Ecto neural progenitor cell (in vitro differentiated cells): ENCODE data around the gene PRRG1.
"Not testable (repeated sequence)": the region's sequence is repeated elsewhere in the genome, so short reads cannot be mapped to it uniquely, and the experiment has no call there.

Source experiments
- DNase-seq: peaks from one replicate; pipeline ENCODE4 v3.0.0-alpha.2; 2018; ENCODE audit warnings: low spot score

The PRRG1 gene

GRCh38 chrX:37378830-37379229 is 29.7 kb downstream of the PRRG1 start:
- no peak for DNase-seq

DNA sequence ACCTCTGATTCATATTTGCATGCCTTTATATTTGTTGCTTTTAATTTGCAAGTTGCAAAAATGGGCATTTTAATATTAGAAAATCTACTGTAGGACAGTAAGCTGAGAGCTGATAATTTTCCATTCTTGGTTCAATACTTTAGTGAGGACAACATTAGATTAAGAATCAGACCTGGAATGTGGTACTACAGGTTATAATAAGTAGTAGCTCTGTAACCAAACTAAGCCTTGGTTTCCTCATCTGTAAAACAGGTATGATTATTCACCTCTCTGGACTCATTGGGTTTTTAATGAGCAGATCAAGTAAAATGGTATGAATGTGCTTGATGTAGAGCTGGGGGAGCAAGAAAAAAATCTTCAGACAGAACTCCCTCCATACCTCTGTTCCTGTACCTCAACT is 31.1 kb downstream of the PRRG1 start:
- no peak for DNase-seq

DNA sequence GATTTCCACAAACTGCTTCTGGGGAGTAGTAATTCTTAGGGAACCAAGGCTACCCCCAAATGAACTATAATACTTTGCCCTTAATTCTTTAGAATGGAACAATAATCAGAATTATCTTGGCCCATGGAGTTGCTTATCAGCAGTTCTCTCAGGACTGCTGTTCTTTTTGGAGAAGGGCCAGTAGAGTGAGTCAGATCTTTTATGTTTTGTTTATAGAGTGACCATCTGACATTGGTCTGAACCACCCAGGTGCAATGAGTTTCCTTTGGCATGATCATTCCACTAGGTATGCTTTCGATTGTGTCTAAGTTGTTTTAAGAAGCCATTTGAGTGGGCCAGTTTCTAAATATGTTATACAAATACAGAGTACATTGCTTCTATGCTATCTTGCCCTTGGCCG is 31.8 kb downstream of the PRRG1 start:
- no peak for DNase-seq

- DNase-seq = no peak
Measured at GRCh38 chrX:37383313-37383712, 34.1 kb downstream of the PRRG1 start.

DNA sequence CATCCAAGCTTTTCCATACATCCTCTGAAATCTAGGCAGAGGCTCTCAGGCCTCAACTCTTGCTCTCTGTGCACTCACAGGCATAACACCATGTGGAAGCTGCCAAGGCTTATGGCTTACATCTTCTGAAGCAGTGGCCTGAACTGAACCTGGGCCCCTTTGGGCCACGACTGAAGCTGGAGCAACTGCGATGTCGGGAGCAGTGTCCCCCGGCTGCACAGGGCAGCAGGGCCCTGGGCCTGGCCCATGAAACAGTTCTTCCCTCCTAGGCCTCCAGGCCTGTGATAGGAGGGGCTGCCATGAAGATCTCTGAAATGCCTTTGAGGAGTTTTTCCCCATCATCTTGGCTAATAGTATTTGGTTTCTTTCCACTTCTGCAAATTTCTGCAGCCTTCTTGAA is 39.2 kb downstream of the PRRG1 start:
- no peak for DNase-seq

DNA sequence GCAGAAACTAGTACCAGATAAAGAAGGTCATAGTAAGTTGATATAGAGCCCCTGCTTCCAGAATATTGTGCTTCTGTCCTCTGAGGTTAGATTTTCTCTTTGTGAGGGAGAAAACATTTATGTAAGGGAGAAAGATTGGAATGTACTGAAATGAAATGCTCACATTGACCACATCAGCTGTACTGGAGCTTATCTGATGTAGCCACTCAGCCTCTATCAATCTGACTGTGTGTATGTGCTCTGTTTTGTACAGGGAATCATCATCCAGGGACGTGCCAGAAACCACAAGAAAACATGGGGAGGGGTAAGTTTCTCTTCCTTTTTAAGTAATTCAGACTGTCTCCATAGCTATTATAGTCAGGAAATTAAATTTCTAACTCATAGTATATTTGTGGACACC is 56.8 kb downstream of the PRRG1 start:
- DNase-seq = no peak

DNA sequence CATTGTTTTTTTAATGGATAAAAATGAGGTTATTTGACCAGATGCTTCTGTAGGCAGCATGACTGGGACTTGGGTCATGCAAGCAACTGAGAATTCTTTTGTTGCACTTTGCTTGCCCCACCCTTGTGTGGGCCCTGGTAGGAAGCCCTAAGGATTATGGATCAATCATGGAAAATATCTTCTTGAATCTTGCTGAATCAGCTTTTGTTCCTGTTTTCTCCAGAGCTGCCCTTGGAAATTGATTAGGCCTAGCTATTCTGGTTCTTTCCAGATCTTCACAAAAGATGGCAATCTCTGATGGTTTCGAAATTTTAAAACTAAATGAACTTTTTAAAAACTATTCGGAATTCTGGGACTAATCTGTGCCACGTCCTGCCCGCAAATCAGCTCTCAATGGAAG is 58.6 kb downstream of the PRRG1 start:
- no peak for DNase-seq

DNA sequence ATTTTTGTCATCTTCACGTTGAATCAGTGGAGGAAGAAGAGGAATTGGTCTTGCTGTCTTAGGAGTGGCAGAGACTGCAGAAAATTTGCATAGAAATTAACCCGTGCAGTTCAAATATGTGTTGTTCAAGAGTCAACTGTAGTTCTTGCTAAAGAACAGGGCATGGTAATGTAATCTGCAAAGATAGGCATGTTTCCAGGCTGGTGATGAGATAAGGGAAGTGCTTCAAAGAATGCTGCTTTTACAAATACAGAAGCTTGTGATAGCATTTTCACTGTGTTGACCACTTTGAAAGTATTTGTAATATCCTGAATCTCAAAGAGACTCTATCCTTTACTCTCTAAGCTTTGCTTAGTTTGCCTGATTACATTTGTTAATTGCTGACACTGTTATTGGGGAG is 60.1 kb downstream of the PRRG1 start:
- DNase-seq = no peak

GRCh38 chrX:37420185-37420584 is 71.0 kb downstream of the PRRG1 start:
- DNase-seq = no peak

DNA sequence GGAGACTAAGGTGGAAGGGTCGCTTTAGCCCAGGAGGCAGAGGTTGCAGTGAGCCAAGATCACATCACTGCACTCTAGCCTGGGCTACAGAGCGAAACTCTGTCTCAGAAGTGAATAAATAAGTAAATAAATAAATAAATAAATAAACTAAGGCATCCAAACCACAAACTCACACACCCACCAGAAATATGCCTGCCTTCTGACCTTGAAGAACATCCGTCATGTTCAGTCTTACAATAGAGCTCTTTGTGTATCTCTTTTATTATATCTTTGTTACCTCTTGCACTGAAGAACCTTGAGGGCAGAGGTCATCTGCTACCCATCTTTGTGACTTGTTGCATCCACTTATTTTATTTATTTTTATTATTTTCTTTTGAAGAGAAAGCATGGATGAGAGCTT is 71.6 kb downstream of the PRRG1 start:
- no peak for DNase-seq

DNA sequence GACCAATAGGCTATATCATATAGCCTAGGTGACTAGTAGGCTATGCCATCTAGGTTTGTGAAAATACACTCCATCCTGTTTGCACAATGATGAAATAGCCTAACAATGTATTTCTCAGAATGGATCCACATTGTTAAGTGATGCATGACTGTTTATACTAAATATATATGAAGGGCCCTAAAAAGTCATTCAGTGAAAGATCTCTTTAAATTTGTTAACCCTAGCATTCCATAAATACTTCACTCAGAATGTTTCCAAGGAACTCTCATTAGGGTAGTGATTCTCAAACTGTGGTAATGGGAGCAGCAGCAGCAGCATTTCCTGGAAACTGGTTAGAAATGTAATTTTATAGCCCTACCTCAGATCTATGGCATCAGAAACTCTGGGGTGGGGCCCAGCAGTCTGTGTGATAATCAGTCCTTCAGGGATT is 74.9 kb downstream of the PRRG1 start:
- no peak for DNase-seq

DNA sequence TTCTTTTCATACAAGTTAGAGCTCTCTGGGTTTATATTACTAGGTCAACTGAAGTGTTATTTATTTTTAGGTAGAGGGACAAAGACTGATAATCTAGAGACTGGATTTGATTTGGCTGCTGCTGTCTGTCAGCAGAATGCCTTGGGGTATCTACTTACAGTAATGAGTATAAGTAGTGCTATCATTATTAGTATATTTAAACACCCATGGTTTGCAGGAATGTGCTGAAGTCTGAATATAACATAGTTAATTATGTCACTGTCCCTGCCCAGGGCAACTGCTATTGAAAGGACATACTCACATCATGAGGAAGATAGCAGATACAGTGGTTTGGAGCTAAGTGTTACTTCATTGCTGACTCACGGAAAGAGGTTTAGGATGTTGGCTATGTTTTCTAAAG is 76.2 kb downstream of the PRRG1 start:
- DNase-seq = no peak

DNA sequence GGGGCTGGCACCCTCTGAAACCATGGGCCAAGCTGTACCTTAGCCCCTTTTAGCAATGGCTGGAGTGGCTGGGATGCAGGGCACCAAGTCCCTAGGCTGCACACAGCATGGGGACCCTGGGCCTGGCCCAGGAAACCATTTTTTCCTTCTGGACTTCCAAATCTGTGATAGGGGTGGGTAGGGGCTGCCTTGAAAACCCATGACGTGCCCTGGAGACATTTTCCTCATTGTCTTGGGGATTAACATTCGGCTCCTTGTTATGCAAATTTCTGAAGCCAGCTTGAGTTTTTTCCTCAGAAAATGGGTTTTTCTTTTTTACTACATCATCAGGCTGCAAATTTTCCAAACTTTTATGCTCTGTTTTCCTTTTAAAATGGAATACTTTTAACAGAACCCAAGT is 79.8 kb downstream of the PRRG1 start:
- not testable (repeated sequence) for DNase-seq

DNA sequence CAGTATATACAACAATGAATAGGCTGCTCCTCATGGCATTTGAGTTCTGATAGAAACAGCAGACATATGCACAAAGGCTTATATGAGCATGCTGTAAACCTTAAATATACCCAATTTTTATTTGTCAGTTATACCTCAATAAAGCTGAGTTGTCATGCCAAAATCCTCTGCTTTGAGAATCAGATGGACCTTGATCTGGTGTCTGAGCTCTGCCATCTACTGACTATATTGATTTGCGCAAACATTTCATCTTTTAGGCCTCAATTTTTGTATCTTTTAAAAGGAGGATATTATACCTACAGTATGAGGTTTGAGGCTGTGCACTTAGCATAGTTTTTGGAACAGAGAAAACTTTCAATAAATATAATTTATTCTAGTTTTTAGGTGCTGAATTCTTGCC is 85.2 kb downstream of the PRRG1 start:
- DNase-seq = no peak

DNA sequence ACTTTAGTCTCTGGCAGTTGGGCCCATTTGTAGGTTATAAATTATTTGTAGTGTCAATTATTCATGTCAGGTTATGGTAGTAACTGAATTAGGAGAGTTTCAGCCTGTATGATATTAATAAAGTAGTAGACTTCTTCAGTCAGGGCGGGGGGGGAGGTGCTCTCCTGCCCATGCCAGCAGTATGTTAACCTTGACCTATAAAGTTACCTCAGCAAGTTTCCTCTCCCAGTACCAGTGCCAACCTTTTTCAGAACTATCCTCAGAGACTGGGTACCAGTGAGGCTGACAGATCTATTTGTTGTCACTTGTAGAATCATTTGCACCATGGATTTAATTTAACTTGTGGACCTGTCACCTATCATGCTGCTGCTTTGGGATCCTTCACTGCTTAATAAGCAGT is 88.0 kb downstream of the PRRG1 start:
- no peak for DNase-seq

- DNase-seq = no peak
Measured at GRCh38 chrX:37441377-37441776, 92.2 kb downstream of the PRRG1 start.

DNA sequence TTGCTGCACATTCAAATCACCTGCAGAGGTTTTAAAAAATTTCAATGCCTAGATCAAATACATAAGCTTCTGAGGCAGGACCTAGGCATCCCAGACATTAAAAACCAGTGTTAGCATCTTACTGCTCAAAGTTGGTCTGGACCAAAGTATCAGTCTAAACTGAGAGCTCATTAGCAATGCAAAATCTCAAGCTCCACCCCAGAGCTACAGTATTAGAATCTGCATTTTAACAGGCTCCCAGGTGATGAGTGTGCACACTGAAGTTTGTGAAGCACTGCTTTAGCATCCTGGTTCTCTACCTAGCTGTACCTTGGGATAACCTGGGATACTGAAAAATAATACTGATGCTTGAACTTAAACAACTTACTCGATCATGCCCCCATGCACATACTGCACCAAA is 96.0 kb downstream of the PRRG1 start:
- no peak for DNase-seq

DNA sequence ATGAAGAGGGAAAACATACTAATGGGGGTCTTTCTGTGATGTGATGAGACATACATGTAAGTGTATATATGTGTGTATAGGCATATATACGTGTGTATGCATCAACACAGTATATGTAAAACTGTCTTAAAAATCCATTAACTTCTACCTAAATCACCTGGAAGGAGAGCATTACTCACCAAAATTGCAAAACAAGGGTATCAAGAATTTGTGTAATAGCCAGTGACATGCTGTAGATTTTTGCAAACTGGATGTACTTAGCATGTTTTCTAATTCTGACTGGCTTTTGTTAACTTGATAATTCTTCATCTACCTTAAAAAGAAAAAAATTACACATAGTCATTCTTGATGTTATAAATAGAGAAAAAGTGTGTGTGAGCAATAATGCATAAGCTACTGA is 104.7 kb downstream of the PRRG1 start:
- no peak for DNase-seq

GRCh38 chrX:37454537-37455285 is 105.5 kb downstream of the PRRG1 start:
- no peak for DNase-seq

DNA sequence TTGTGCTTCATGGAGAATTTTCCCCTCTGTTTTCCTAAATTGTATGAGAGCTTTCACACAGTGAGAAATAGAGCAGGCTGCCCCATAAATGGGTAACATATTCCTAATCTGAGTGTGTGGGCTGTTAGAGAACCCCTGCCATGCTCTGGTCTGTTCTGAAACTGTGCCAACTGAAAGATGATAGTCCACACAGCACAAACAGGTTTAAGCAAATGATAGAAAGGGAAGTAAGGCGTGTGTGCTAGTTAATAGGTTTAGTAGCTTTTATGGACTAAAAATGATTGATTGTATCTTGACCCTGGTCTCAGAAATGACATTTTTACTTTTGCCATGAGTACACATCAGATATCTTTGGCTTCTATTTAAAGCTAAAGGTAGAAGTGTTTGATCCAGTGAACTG is 106.2 kb downstream of the PRRG1 start:
- no peak for DNase-seq

GRCh38 chrX:37460285-37460684 is 111.1 kb downstream of the PRRG1 start:
- not testable (repeated sequence) for DNase-seq

GRCh38 chrX:37462346-37462745 is 113.2 kb downstream of the PRRG1 start:
- no peak for DNase-seq

DNA sequence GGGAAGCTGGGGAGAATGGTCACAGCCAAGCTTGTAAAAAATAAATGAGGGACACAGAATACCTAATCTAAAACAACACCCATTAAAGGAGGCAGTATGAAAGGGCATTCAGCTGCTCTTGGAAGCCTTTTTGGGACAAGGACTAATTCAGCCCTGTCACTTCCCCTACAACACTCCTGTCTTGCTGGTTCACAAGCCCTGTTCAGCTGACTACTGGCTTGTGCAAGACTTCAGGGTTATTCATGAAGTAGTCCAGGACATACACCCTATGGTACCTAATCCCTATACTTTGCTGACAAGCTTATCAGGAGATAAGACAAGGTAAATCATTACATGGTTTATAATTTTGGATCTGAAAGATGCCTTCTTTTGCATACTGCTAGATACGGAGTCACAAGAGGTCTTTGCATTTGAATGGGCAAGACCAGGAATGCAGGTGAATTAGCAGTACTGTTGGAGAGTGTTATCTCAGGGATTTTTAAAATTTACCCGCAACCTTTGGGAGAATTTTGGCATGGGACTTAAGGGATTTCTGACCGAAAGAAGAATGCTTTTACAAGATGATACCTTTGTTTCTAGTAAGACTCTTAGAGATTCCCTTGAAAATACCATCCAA is 119.1 kb downstream of the PRRG1 start:
- DNase-seq = no peak

DNA sequence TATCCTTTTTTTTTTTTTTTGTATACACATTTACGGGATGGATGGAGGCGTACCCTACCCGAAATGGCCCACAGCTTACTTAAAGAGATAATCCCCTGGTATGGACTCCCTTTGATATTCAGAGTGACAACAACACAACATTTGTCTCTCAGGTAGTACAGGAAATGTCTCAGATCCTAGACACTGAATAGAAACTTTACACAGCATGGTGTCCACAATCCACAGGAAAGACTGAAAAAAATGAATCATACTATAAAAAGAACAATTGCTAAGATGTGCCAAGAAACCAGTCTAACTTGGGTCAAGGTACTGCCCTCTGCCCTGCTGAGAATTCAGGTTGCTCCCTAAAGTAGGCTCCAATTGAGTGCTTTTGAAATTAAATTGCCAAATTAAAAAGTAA is 121.5 kb downstream of the PRRG1 start:
- no peak for DNase-seq
